Right lobe of liver (tissue), 4 donors: Measurements from ENCODE around the gene EPS8L2.

Experiments
- CTCF ChIP-seq, 4 donors: fragments of 200-600 bp in 3 of 4; fragments of 450-650 bp in 1 of 4; IDR thresholded peaks; one replicate each; pipeline versions ENCODE4 v1.5.1 to v1.8.0; 2016 to 2022; ENCODE audit warnings: antibody characterized with exemption in 4 of 4, mild to moderate bottlenecking in 2 of 4
- POLR2A ChIP-seq: fragments of 450-650 bp; IDR thresholded peaks from one replicate; pipeline ENCODE4 v1.6.1; 2017; ENCODE audit warnings: antibody characterized with exemption, mild to moderate bottlenecking
- donor health status: DM: no; HTN: no; CAD: no.
- donor health status: DM: no; HTN: no; CAD: no.
- donor health status: DM: no; HTN: yes; CAD: no.

GRCh38 chr11:708511-708910 lies 2.5 kb downstream of the EPS8L2 start:
- TF ChIP-seq CTCF (IDR thresholded peaks at IDR 0.05) (no peak), POLR2A (no peak)
